ENCODE results near the gene NOPCHAP1.
"Not testable (repeated sequence)": the region's sequence is repeated elsewhere in the genome, so short reads cannot be mapped to it uniquely, and the experiment has no call there.

The NOPCHAP1 gene

DNA sequence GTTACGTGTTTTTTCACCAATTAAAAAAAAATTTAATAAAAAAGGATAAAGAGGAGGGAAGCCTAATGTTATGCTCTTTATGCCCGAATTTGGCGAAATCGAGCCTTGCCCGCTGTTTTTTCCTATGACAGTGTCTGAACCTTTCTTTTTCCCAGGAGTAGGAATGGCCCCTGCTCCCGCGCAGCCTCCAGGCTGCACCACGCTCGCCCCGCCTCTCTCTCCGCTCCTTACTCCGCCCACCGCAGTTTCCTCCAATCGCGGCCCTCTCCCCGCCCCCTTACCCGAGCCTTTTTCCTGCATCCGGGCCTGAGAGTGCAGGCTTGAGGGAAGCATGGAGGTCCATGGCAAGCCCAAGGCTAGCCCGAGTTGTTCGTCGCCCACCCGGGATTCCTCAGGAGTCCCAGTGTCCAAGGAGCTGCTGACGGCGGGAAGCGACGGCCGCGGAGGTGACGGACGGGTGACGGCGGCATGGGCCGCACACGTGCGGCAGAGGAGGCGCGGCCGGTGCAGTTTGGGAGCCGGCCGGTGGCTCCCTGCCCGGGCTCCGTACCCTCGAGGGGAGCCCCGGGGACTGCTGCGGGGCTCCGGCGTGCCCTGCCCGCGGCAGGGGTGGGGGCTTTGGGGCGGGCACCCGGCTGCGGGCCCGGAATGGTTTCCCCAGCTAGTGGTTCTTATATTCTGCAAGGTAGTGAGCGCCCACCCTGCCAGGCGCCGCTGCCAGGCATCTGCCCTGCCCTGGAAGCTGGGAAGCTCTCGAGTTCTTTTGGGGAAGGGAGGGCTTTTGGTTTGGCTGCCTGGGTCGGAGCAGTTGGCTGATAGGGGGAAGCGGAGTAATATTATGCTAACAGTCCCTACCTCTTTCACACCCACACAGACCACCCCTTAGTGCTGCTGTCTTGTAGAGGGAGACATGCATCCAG is at the start of gene NOPCHAP1:
TSS of gene NOPCHAP1 (plus strand) at position 295 of the 920 bp plus-strand sequence. CDS start at position 332, 37 bp downstream.
- peak; percentile 39 for FAIRE-seq

DNA sequence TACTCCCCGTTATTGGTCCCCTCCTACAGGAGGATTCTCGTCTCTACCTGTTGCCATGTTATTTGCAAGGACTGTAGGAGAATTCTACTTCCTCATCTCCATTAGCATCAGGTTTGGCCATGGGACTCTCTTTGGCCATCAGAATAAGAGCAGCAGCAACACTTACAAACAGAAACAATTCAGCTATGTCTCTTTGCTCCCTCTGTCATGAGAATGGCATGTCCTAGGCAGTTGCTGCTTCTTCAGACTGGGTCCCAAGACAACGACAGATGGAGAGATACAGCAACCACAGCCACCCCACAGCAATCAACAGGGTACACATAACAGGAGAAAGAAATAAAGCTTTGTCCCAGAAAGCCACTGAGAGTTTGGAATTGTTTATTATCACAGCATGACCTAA is 47.7 kb upstream of the NOPCHAP1 start:
- no peak for FAIRE-seq

DNA sequence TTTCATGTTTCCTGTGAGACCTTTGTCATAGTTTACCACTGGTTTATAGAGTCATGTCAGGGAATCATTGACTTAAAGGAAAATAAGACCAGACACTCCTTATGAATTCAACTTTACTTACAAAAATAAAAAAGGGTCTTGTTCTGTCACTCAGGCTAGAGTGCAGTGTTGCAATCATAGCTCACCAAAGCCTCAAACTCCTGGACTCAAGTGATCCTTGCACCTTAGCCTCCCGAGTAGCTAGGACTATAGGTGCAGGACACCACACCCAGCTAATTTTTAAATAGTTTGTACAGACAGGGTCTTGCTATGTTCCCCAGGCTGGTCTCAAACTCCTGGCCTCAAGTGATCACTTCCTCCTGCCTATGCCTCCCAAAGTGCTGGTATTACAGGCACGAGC is 47.0 kb upstream of the NOPCHAP1 start:
- no peak for FAIRE-seq

DNA sequence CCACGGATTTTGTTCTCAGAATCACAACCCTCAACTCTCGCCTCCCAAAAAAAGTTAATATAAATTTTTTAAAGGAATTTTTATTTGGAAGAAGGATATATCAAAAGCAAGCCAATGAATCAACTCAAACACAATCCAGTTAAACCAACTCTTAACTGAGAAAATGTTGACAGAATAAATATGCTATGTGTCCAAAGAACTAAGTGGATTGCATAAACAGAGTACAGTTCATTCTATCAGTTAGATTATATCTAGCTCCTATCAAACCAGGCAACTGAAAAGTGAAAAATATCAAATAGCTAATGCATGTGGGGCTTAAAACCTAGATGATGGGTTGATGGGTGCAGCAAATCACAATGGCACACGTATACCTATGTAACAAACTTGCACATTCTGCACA is 44.7 kb upstream of the NOPCHAP1 start:
- no peak for FAIRE-seq

- no peak for FAIRE-seq
Observed at GRCh38 chr12:104942075-104942474, 44.0 kb upstream of the NOPCHAP1 start.

GRCh38 chr12:104943401-104943800 is 42.7 kb upstream of the NOPCHAP1 start:
- FAIRE-seq, result not testable (repeated sequence)

GRCh38 chr12:104944252-104944651 is 41.9 kb upstream of the NOPCHAP1 start:
- FAIRE-seq, result no peak

- FAIRE-seq, result not testable (repeated sequence)
Observed at GRCh38 chr12:104948716-104949115, 37.4 kb upstream of the NOPCHAP1 start.

GRCh38 chr12:104951759-104952509 is 34.2 kb upstream of the NOPCHAP1 start:
- FAIRE-seq, result no peak

DNA sequence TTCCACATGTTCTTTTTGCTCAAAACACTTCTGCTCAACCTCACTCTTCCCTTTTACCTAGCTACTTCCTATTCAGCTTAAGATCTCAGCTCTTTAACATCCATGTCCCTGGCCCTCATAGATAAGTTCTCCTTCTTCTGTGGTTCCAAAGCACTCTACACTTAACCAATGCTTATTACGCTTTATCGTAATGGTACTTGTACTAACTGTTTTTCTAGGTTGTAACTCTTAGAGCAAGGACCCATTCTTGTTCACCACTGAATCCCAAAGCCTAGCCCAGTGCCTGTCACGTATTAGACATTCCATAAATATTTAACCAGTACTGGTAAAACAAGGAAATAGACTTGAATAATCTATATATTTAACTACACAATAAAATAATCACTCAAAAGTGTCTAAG is 33.3 kb upstream of the NOPCHAP1 start:
- FAIRE-seq, result no peak

DNA sequence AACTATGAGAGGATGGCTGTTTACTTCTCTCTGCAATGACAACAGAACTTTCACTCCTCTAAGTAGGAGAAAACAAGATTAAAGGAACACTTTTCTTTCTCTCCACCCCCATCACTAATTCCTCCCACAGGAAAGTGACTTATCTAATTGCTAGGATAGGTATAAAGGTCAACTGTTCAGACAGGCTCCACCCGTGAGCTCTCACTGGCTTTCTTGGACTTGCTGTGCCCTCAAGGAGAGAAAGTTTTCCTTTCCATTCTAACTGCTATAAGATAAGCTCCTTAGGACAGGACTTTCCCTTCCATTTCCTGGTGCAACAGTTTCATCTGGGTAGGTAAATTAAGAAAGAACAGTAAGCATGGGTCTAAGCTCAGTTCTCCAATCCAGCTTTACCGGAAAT is 32.8 kb upstream of the NOPCHAP1 start:
- no peak for FAIRE-seq

GRCh38 chr12:104955703-104956102 is 30.4 kb upstream of the NOPCHAP1 start:
- FAIRE-seq, result no peak

- no peak for FAIRE-seq
Observed at GRCh38 chr12:104956870-104957718, 29.0 kb upstream of the NOPCHAP1 start.

GRCh38 chr12:104957719-104958000 is 28.5 kb upstream of the NOPCHAP1 start:
- FAIRE-seq, result no peak

DNA sequence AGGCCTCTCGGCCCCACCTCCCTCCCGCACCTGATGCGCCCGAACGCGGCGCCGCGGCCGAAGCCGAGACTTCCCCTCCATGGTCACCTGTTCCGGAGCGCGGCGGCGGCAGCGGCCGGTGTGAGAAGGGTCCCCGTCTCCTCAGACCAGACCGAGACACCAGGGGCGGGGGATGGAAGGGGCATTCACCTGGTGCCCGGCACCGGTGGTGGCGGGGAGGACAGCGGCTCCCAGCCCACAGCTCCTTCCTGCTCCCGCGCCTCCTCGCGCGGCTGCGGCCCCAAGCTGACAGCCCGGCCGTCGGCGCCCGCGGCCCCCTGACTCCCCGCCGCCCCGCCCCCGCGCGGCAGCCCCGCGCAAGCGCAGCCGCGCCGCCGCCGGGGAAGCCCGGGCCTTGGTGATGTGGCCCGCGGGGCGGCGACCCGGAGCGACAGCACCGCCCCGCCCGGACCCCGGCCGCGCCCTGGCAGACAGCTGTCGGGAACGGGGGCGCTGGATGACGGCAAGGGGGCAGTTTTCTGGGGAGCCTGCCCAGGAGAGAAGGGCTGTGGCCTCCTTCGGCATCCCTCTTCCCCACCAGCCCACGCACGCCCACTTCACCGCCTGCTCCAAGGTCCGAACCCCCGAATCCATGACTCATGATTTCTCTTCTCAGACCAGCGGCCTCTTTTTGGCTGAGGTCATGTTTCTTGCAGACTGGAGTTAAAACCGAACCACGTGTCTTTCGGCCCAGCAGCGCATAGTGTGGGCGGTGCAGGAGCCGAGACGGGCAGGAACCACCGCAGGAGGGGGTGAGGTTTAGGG is 27.9 kb upstream of the NOPCHAP1 start, which contains the start of gene SLC41A2:
TSS of gene SLC41A2 (minus strand) at position 290 of the 804 bp plus-strand sequence. CDS start 29,763 bp downstream, outside the sequence.
- FAIRE-seq, result no peak

GRCh38 chr12:104958805-104959334 is 27.2 kb upstream of the NOPCHAP1 start:
- no peak for FAIRE-seq

DNA sequence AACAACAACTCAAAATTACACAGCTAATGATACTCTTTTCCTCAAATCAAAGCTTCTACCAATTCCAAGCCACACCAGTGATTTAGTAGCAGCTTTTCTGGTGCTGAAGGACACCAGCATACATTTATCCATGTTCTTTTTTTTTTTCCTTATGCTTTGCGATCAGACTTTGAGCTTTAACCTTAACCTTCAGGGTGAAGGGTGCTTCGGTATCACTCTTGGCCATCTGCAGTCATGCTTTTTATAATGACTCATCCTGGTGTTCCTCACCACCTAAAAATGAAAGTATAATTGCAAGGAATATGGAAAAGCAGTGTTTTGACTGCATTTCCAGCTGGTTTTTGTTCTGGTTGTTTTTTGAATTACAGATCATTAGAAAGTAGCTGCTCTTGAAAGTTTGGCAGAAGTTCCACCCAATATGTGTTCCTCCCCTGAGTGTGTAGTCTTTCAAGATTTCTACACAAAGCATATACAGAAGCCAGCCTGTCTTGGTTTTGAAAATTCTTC is 26.7 kb upstream of the NOPCHAP1 start:
- FAIRE-seq, result no peak

DNA sequence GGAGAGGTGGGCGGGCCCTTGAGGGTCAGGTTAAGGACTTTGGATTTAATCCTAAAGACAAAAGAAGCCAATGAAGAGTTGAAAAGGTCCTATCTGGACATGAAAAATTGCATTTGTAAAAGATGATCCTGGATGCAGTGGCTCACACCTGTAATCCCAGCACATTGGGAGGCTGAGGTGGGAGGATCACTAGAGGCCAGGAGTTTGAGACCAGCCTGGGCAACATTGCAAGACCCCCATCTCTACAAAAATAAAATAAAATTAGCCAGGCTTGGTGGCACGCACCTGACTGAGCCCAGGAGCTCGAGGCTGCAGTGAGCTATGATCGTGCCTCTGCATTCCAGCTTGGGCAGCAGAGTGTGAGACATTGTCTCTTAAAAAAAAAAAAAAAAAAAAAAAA is 25.7 kb upstream of the NOPCHAP1 start:
- FAIRE-seq, result no peak

GRCh38 chr12:104963757-104964156 is 22.4 kb upstream of the NOPCHAP1 start:
- FAIRE-seq, result no peak

DNA sequence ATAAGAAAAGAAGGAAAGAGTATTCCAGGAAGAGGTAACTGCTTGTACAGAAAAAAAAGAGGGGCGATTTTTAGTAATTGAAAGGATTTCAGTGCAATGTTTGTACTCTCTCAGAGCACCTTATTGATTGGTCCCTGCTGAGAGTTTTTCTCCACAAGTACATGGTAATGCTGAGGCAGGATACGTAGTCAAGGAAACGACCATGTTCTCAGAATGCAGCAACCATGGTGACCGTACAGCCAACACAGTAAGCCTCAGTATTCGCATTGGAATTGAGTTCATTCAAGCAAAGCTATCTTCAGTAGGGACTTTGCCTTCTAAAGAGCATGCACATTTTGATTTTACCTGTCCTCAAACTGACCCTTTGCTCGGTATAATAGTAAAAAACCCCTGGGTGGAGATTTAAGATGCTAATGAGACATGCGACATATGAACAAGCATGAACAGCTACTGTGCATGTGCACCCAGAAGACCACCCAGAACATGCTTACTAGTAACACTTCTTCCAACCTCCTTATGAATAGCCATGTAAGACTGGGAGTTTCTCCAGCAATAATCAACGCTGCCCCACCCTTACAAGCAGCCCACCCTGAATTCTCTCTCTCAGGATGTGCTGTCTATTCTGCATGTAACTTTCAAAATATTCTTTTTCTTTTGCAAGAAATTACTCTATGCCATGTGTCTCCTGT is 21.8 kb upstream of the NOPCHAP1 start:
- FAIRE-seq, result no peak

GRCh38 chr12:104964856-104965205 is 21.3 kb upstream of the NOPCHAP1 start:
- FAIRE-seq, result no peak
